H1 (cell line): ENCODE results near the gene ATP6V1C2.

Source experiments
- CTCF ChIP-seq, 3 experiments: IDR thresholded peaks; 1 replicate in 2 of 3; 2 replicates in 1 of 3; pipeline versions ENCODE4 v1.5.1 to v1.6.1; 2011; ENCODE audit warnings: low read length in 3 of 3, mild to moderate bottlenecking in 3 of 3, inconsistent platforms in 2 of 3, low read depth in 1 of 3, moderate library complexity in 1 of 3; ENCODE audit not compliant: insufficient read depth in 1 of 3; ENCODE audit errors: control extremely low read depth in 1 of 3
- JUN ChIP-seq: IDR thresholded peaks from 2 replicates; pipeline ENCODE4 v1.6.1; 2011; ENCODE audit warnings: low read depth, mild to moderate bottlenecking, improper control_type of control experiment, low read length
- POLR2A ChIP-seq, 2 experiments: IDR thresholded peaks; 1 replicate in 1 of 2; 2 replicates in 1 of 2; pipeline ENCODE4 v1.6.1; 2011; ENCODE audit warnings: low read depth in 2 of 2, low read length in 2 of 2, mild to moderate bottlenecking in 2 of 2; ENCODE audit errors: control extremely low read depth in 1 of 2
- POLR2AphosphoS5 ChIP-seq: IDR thresholded peaks from 2 replicates; pipeline ENCODE4 v1.6.1; 2011; ENCODE audit warnings: low read depth, low read length
- ZNF274 ChIP-seq: IDR thresholded peaks from 2 replicates; pipeline ENCODE4 v1.7.0; 2012; ENCODE audit warnings: low read length, borderline replicate concordance; ENCODE audit errors: extremely low read depth

- TF ChIP-seq CTCF (IDR thresholded peaks at IDR 0.05; ENCODE audit: control extremely low read depth in 1 of 3, insufficient read depth in 1 of 3, low read depth in 1 of 3, low read length in 3 of 3) = no peak
- TF ChIP-seq POLR2AphosphoS5 = no peak
- TF ChIP-seq POLR2A (IDR thresholded peaks at IDR 0.05; ENCODE audit: control extremely low read depth in 1 of 2, low read depth in 2 of 2, low read length in 2 of 2) = no peak
- TF ChIP-seq ZNF274 = no peak
- TF ChIP-seq JUN = no peak
These were observed 35.2 kb upstream of the ATP6V1C2 start for GRCh38 chr2:10686176-10686730.
